Colonic mucosa (tissue), 4 donors: ENCODE measurements around the gene PPT1. TPM values are rescaled to one million over a fixed set of nuclear protein-coding genes. Genes with fewer than 3 reads are reported as not detected.

Experiments used
- DNase-seq: peaks from one replicate; pipeline ENCODE4 v3.0.0-alpha.2; 2020
- H3K27ac ChIP-seq: fragments of 200-600 bp; one replicate; pipeline ENCODE4 v1.8.0; 2021
- H3K27me3 ChIP-seq: fragments of 200-600 bp; one replicate; pipeline ENCODE4 v1.8.0; 2021
- H3K36me3 ChIP-seq: fragments of 200-600 bp; one replicate; pipeline ENCODE4 v1.8.0; 2021
- H3K4me1 ChIP-seq: fragments of 200-600 bp; one replicate; pipeline ENCODE4 v1.8.0; 2021; ENCODE audit warnings: mild to moderate bottlenecking
- H3K4me3 ChIP-seq: fragments of 200-600 bp; one replicate; pipeline ENCODE4 v1.8.0; 2021
- H3K9ac ChIP-seq, 2 donors: one replicate each; pipeline ENCODE4 v1.7.0; 2013; ENCODE audit warnings: control low read depth in 2 of 2, low read depth in 2 of 2, low read length in 2 of 2
- H3K9me3 ChIP-seq: fragments of 200-600 bp; one replicate; pipeline ENCODE4 v1.8.0; 2021
- intact Hi-C: fragments of 100-400 bp; cut with DNase I; formaldehyde crosslinking; loops from one replicate; pipeline ENCODE4 v1.14.1; 2022
- total RNA-seq, 2 donors: library from RNA; stranded (reverse); fragmentation: NEBNext Ultra II Directional in 1 of 2; extraction: Animal tissue kit (Norgen Biotek cat#: 25700) in 1 of 2; gene quantifications; one replicate each; pipeline ENCODE4 v1.2.1, GENCODE V29; 2021
- TF ChIP-seq, protein P1 (sequence below): fragments of 200-600 bp; IDR thresholded peaks from one replicate; pipeline ENCODE4 v1.8.0; 2022; ENCODE audit warnings: antibody characterized with exemption, mild to moderate bottlenecking
- donor health status: healthy.
- donor health status: DM: no; HTN: no; CAD: no.
- donor health status: DM: no; HTN: no; CAD: no.

PPT1 gene
- total RNA-seq, 2 donors from 2014 or later = 25.7 to 37.7 TPM

DNA sequence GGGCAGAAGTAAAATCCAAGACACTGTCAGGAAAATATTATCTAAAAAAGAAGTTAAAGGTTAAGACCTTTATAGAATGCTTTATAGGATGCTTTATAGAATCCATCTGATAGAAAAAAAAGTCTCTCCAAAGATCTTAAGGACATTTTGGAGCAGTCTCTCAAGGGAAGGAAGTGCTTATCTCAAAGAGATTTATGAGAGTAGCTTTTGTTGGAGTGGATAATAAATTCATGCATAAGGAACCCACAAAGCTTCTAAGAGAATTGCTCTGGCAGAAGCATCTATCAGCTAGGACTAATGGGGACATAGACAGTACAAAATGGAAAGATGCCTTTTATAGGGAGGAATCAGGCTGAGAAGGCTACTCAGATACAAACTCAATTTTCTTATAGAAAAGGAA lies 69.4 kb downstream of the PPT1 start:
- Histone ChIP-seq H3K4me3 (no peak overlapping the region), H3K9ac (no peak overlapping the region), H3K27me3 (no peaks in the 10 kb centered on the region), H3K4me1 (peaks cover 3% of the 10 kb centered on the region), H3K9me3 (no peaks in the 10 kb centered on the region), H3K36me3 (no peaks in the 10 kb centered on the region), H3K27ac (no peak overlapping the region)
- TF ChIP-seq, protein P1, sequence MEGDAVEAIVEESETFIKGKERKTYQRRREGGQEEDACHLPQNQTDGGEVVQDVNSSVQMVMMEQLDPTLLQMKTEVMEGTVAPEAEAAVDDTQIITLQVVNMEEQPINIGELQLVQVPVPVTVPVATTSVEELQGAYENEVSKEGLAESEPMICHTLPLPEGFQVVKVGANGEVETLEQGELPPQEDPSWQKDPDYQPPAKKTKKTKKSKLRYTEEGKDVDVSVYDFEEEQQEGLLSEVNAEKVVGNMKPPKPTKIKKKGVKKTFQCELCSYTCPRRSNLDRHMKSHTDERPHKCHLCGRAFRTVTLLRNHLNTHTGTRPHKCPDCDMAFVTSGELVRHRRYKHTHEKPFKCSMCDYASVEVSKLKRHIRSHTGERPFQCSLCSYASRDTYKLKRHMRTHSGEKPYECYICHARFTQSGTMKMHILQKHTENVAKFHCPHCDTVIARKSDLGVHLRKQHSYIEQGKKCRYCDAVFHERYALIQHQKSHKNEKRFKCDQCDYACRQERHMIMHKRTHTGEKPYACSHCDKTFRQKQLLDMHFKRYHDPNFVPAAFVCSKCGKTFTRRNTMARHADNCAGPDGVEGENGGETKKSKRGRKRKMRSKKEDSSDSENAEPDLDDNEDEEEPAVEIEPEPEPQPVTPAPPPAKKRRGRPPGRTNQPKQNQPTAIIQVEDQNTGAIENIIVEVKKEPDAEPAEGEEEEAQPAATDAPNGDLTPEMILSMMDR = no peak
- intact Hi-C loops = no loop called here
- no peak for DNase-seq

DNA sequence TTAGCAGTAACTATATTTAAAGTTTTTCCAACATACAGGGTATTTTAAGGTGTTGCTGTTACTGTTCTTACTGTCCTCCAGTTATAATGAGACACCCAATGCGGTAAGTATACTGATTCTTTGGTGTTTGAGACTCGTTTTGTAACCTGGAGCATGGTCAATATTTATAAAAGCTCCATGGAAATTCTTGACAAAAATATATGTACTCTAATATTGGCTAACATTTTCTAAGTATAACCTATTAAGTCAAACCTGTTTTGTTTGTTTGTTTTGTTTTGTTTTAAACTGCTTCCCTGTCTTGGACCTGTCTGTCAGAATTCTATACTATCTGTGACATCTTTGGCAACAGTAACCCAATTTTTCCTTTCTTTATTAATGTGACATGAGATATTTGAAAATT lies 72.4 kb downstream of the PPT1 start:
- peaks cover 3% of the 10 kb centered on the region for H3K4me1 ChIP-seq
- TF ChIP-seq, protein P1 = no peak
- H3K27me3 ChIP-seq = no peaks in the 10 kb centered on the region
- H3K4me3 ChIP-seq = no peak overlapping the region
- no peak for DNase-seq
- H3K9me3 ChIP-seq = no peaks in the 10 kb centered on the region
- no peak overlapping the region for H3K27ac ChIP-seq
- no peaks in the 10 kb centered on the region for H3K36me3 ChIP-seq
- intact Hi-C loops = no loop called here
- H3K9ac ChIP-seq = no peak overlapping the region

DNA sequence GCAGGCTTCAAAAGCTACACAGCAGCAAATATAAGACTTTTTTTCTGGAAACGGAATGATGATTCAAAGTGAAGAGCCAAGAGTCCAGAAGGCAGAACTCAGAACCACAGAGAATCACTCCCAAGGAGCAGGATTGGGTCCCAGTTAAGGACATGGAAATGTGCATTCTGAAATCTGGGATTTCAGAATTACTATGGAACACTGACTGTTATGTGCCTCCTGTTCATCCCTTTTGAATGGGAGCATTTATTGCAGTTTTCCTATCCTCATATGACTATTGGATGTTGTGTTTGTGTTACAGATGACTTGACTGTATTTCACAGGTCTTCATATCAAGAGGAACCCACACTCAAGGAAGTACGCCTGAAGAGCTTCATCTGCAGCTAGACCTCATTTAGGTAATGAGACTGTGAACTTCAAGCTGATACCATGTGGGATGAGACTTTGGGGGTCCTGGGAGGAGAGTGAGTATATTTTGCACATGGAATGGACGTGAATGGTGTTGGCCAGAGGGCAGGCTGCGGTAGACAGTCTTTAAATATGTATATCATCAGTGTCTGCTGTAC lies 73.6 kb downstream of the PPT1 start:
- no peak for DNase-seq
- no peak overlapping the region for H3K9ac ChIP-seq
- TF ChIP-seq, protein P1 = no peak
- intact Hi-C loops = no loop called here
- H3K9me3 ChIP-seq = no peaks in the 10 kb centered on the region
- H3K27ac ChIP-seq = no peak overlapping the region
- H3K4me3 ChIP-seq = no peak overlapping the region
- H3K4me1 ChIP-seq = no peaks in the 10 kb centered on the region
- H3K36me3 ChIP-seq = no peaks in the 10 kb centered on the region
- no peaks in the 10 kb centered on the region for H3K27me3 ChIP-seq

Other genes starting within 250 kb of the PPT1 start
- 10 to 100 TPM; 15.2 to 18.1 TPM for gene TRIT1, start 213.7 kb downstream of the PPT1 start, total RNA-seq
- gene MYCL, start 195.3 kb downstream of the PPT1 start, total RNA-seq = 10 to 100 TPM; 16.4 to 17.0 TPM
- gene MFSD2A, start 142.1 kb downstream of the PPT1 start, total RNA-seq = 10 to 100 TPM; 15.6 to 27.2 TPM
- gene CAP1, start 56.5 kb downstream of the PPT1 start, total RNA-seq = 100 to 1,000 TPM; 500 to 548 TPM
- 10 to 100 TPM; 11.5 to 21.0 TPM for gene RLF, start 64.1 kb upstream of the PPT1 start, total RNA-seq
- not detected for gene TMCO2, start 150.7 kb upstream of the PPT1 start, total RNA-seq
- gene ZMPSTE24, start 161.0 kb upstream of the PPT1 start, total RNA-seq = 10 to 100 TPM; 49.7 to 62.8 TPM
- gene COL9A2, start 220.0 kb upstream of the PPT1 start, total RNA-seq = 1 to 10 TPM; 4.0 to 6.5 TPM